K562 (cell line): ENCODE measurements around the gene PCBP2. TPM values are rescaled to one million over a fixed set of nuclear protein-coding genes. Genes with fewer than 3 reads are reported as not detected.

Experiments
- CBX8 ChIP-seq: fragments of 200-600 bp; sonication (generic); IDR thresholded peaks from 2 replicates; pipeline ENCODE4 v1.6.1; 2012; ENCODE audit warnings: borderline replicate concordance, mixed run types, low read depth, mild to moderate bottlenecking, moderate library complexity, mixed read lengths, low read length, control low read depth, inconsistent platforms; ENCODE audit not compliant: poor library complexity, severe bottlenecking; ENCODE audit errors: extremely low read depth
- KLF6 ChIP-seq: fragments of 250-450 bp; sonication (Bioruptor Pico); IDR thresholded peaks from 2 replicates; pipeline ENCODE4 v1.4.0; 2020; ENCODE audit warnings: mild to moderate bottlenecking, moderate library complexity, borderline replicate concordance
- MTA3 ChIP-seq: fragments of 450-650 bp; formaldehyde crosslinking; IDR thresholded peaks from 2 replicates; pipeline ENCODE4 v1.6.1; 2017; ENCODE audit warnings: mild to moderate bottlenecking, borderline replicate concordance
- RUNX1 ChIP-seq: sonication (generic); IDR thresholded peaks from 2 replicates; pipeline ENCODE4 v1.6.1; 2016; ENCODE audit warnings: antibody characterized with exemption, low read depth
- SP2 ChIP-seq: IDR thresholded peaks from 2 replicates; pipeline ENCODE4 v1.6.1; 2011; ENCODE audit warnings: mild to moderate bottlenecking, low read depth, low read length, moderate library complexity; ENCODE audit not compliant: poor library complexity, severe bottlenecking; ENCODE audit errors: extremely low read depth
- ZNF184 ChIP-seq: sonication (generic); formaldehyde crosslinking; IDR thresholded peaks from 2 replicates; pipeline ENCODE4 v1.5.0; 2020; ENCODE audit warnings: missing genetic modification reagents
- ZNF217 ChIP-seq: sonication (generic); formaldehyde crosslinking; IDR thresholded peaks from 2 replicates; pipeline ENCODE4 v1.8.0; 2022; ENCODE audit warnings: mild to moderate bottlenecking, missing genetic modification reagents
- ZNF263 ChIP-seq: sonication (generic); formaldehyde crosslinking; IDR thresholded peaks from 2 replicates; pipeline ENCODE4 v1.8.0; 2022; ENCODE audit warnings: mild to moderate bottlenecking, missing genetic modification reagents, borderline replicate concordance
- ZNF583 ChIP-seq: fragments of 250-450 bp; sonication (Bioruptor Pico); IDR thresholded peaks from 2 replicates; pipeline ENCODE4 v1.4.0; 2020
- polyA plus RNA-seq, 8 experiments: library from polyadenylated mRNA; depleted of rRNA in 4 of 8; stranded (reverse) in 5 of 8; unstranded in 3 of 8; fragments of >200 nt; fragmentation: Nextera tagmentation in 2 of 8; fragmentation: Illumina TruSeq in 1 of 8; extraction: Ambion mirVana in 2 of 8; extraction: Trizol in 1 of 8; gene quantifications; 2 replicates each; pipeline versions ENCODE4 v1.2.1 to v1.2.3, GENCODE V29; 2011 to 2014; ENCODE audit warnings: inconsistent platforms in 1 of 8, missing spikeins in 1 of 8
- total RNA-seq, 7 experiments: library from RNA; depleted of rRNA in 6 of 7; stranded (reverse); fragments of >200 nt in 6 of 7; fragmentation: Illumina TruSeq in 2 of 7; extraction: Trizol in 2 of 7; gene quantifications; 2 replicates each; pipeline versions ENCODE4 v1.2.1 to v1.2.3, GENCODE V29; 2011 to 2021; ENCODE audit warnings: low replicate concordance in 1 of 7
- TF ChIP-seq, protein P1 (sequence below): fragments of 250-450 bp; sonication (Bioruptor Pico); IDR thresholded peaks from 2 replicates; pipeline ENCODE4 v1.9.0; 2021; ENCODE audit warnings: mild to moderate bottlenecking, inconsistent platforms
- TF ChIP-seq, protein P2 (sequence below), 2 experiments: fragments of 150-350 bp in 1 of 2; IDR thresholded peaks; 2 replicates each; pipeline ENCODE4 v1.6.1; 2012 to 2016; ENCODE audit warnings: low read depth in 2 of 2, low read length in 2 of 2, mild to moderate bottlenecking in 1 of 2, moderate library complexity in 1 of 2
- TF ChIP-seq, protein P3 (sequence below): fragments of 450-650 bp; formaldehyde crosslinking; IDR thresholded peaks from 2 replicates; pipeline ENCODE4 v1.4.0; 2022; ENCODE audit warnings: mild to moderate bottlenecking, moderate library complexity
- TF ChIP-seq, protein P4 (sequence below): sonication (generic); formaldehyde crosslinking; IDR thresholded peaks from 2 replicates; pipeline ENCODE4 v1.8.1; 2023; ENCODE audit warnings: missing genetic modification reagents, mild to moderate bottlenecking, borderline replicate concordance

PCBP2 gene
- total and polyA plus RNA-seq, 9 of the 15 experiments (the other 6 are each of a cell fraction or from before 2014, with no cell fraction given) = 137 to 831 (median 328) TPM

DNA sequence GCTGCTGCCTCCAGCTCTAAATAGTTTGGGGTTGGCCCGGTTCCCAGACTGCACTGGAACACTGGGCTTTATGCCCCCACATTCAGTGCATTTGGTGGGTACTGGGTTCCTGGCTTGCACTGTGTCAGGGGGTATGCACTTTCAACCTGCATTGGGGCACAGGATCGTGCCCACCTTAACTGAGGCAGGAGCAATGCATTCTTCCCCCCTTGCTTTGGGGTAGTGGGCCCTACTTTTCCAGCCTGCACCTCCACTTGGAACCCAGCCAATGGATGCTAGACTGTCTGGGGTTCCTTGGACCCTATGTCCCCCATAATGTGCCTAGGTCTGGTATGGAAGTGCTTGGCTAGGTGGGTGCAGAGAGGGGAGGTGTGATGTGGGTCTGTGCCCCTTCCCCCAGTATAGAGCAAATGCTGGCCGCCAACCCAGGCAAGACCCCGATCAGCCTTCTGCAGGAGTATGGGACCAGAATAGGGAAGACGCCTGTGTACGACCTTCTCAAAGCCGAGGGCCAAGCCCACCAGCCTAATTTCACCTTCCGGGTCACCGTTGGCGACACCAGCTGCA, 49.8 kb downstream of the PCBP2 start (continued):
- TF ChIP-seq, protein P1, sequence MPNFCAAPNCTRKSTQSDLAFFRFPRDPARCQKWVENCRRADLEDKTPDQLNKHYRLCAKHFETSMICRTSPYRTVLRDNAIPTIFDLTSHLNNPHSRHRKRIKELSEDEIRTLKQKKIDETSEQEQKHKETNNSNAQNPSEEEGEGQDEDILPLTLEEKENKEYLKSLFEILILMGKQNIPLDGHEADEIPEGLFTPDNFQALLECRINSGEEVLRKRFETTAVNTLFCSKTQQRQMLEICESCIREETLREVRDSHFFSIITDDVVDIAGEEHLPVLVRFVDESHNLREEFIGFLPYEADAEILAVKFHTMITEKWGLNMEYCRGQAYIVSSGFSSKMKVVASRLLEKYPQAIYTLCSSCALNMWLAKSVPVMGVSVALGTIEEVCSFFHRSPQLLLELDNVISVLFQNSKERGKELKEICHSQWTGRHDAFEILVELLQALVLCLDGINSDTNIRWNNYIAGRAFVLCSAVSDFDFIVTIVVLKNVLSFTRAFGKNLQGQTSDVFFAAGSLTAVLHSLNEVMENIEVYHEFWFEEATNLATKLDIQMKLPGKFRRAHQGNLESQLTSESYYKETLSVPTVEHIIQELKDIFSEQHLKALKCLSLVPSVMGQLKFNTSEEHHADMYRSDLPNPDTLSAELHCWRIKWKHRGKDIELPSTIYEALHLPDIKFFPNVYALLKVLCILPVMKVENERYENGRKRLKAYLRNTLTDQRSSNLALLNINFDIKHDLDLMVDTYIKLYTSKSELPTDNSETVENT (CRISPR knock-in tag) = no peak
- TF ChIP-seq RUNX1 (no peak), KLF6 (CRISPR knock-in tag) (no peak), ZNF583 (CRISPR knock-in tag) (no peak), ZNF263 (CRISPR knock-in tag) (peak; percentile 9; the same call in 1 of the 2 replicates), ZNF217 (CRISPR knock-in tag) (no peak), CBX8 (no peak), MTA3 (no peak), ZNF184 (CRISPR knock-in tag) (no peak), SP2 (no peak)
- TF ChIP-seq, protein P2, sequence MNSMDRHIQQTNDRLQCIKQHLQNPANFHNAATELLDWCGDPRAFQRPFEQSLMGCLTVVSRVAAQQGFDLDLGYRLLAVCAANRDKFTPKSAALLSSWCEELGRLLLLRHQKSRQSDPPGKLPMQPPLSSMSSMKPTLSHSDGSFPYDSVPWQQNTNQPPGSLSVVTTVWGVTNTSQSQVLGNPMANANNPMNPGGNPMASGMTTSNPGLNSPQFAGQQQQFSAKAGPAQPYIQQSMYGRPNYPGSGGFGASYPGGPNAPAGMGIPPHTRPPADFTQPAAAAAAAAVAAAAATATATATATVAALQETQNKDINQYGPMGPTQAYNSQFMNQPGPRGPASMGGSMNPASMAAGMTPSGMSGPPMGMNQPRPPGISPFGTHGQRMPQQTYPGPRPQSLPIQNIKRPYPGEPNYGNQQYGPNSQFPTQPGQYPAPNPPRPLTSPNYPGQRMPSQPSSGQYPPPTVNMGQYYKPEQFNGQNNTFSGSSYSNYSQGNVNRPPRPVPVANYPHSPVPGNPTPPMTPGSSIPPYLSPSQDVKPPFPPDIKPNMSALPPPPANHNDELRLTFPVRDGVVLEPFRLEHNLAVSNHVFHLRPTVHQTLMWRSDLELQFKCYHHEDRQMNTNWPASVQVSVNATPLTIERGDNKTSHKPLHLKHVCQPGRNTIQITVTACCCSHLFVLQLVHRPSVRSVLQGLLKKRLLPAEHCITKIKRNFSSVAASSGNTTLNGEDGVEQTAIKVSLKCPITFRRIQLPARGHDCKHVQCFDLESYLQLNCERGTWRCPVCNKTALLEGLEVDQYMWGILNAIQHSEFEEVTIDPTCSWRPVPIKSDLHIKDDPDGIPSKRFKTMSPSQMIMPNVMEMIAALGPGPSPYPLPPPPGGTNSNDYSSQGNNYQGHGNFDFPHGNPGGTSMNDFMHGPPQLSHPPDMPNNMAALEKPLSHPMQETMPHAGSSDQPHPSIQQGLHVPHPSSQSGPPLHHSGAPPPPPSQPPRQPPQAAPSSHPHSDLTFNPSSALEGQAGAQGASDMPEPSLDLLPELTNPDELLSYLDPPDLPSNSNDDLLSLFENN (IDR thresholded peaks at IDR 0.05; ENCODE audit: low read depth in 2 of 2, low read length in 2 of 2) = peak; percentile 10 to 18; a peak in 1 of 4 replicates
- TF ChIP-seq, protein P3, sequence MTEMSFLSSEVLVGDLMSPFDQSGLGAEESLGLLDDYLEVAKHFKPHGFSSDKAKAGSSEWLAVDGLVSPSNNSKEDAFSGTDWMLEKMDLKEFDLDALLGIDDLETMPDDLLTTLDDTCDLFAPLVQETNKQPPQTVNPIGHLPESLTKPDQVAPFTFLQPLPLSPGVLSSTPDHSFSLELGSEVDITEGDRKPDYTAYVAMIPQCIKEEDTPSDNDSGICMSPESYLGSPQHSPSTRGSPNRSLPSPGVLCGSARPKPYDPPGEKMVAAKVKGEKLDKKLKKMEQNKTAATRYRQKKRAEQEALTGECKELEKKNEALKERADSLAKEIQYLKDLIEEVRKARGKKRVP (CRISPR knock-in tag) = no peak
- TF ChIP-seq, protein P4, sequence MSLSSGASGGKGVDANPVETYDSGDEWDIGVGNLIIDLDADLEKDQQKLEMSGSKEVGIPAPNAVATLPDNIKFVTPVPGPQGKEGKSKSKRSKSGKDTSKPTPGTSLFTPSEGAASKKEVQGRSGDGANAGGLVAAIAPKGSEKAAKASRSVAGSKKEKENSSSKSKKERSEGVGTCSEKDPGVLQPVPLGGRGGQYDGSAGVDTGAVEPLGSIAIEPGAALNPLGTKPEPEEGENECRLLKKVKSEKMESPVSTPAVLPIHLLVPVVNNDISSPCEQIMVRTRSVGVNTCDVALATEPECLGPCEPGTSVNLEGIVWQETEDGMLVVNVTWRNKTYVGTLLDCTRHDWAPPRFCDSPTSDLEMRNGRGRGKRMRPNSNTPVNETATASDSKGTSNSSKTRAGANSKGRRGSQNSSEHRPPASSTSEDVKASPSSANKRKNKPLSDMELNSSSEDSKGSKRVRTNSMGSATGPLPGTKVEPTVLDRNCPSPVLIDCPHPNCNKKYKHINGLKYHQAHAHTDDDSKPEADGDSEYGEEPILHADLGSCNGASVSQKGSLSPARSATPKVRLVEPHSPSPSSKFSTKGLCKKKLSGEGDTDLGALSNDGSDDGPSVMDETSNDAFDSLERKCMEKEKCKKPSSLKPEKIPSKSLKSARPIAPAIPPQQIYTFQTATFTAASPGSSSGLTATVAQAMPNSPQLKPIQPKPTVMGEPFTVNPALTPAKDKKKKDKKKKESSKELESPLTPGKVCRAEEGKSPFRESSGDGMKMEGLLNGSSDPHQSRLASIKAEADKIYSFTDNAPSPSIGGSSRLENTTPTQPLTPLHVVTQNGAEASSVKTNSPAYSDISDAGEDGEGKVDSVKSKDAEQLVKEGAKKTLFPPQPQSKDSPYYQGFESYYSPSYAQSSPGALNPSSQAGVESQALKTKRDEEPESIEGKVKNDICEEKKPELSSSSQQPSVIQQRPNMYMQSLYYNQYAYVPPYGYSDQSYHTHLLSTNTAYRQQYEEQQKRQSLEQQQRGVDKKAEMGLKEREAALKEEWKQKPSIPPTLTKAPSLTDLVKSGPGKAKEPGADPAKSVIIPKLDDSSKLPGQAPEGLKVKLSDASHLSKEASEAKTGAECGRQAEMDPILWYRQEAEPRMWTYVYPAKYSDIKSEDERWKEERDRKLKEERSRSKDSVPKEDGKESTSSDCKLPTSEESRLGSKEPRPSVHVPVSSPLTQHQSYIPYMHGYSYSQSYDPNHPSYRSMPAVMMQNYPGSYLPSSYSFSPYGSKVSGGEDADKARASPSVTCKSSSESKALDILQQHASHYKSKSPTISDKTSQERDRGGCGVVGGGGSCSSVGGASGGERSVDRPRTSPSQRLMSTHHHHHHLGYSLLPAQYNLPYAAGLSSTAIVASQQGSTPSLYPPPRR (CRISPR knock-in tag) = no peak
